Loucy (cell line): ENCODE results near the gene SPATS2.

ENCODE experiments used
- H2AFZ ChIP-seq: fragments of 200-600 bp; sonication (generic); 2 replicates; pipeline ENCODE4 v1.6.0; 2016; ENCODE audit warnings: antibody characterized with exemption, mild to moderate bottlenecking, low read length, moderate library complexity
- H3F3A ChIP-seq: fragments of 200-600 bp; 2 replicates; pipeline ENCODE4 v1.6.0; 2016; ENCODE audit warnings: antibody characterized with exemption, low read depth, mild to moderate bottlenecking
- H3K27me3 ChIP-seq: fragments of 200-600 bp; sonication (generic); 2 replicates; pipeline ENCODE4 v1.6.1; 2014; ENCODE audit warnings: low read length, mild to moderate bottlenecking; ENCODE audit not compliant: insufficient read depth, poor library complexity, severe bottlenecking
- H3K36me3 ChIP-seq: fragments of 200-600 bp; sonication (generic); 2 replicates; pipeline ENCODE4 v1.6.1; 2016; ENCODE audit warnings: low read length; ENCODE audit not compliant: insufficient read depth
- H3K4me1 ChIP-seq: fragments of 200-600 bp; sonication (generic); 2 replicates; pipeline ENCODE4 v1.5.1; 2014; ENCODE audit warnings: low read length, mild to moderate bottlenecking; ENCODE audit not compliant: insufficient read depth, poor library complexity, severe bottlenecking
- H3K4me2 ChIP-seq: fragments of 200-600 bp; sonication (generic); 2 replicates; pipeline ENCODE4 v1.6.0; 2014; ENCODE audit warnings: antibody characterized with exemption, low read length, low read depth, mild to moderate bottlenecking; ENCODE audit not compliant: poor library complexity, severe bottlenecking
- H3K4me3 ChIP-seq: fragments of 200-600 bp; sonication (generic); 2 replicates; pipeline ENCODE4 v1.5.1; 2014; ENCODE audit warnings: low read length, mild to moderate bottlenecking, mixed read lengths; ENCODE audit not compliant: poor library complexity, severe bottlenecking
- H3K79me2 ChIP-seq: fragments of 200-600 bp; sonication (generic); 2 replicates; pipeline ENCODE4 v1.6.1; 2014; ENCODE audit warnings: low read length; ENCODE audit not compliant: insufficient read depth
- H3K9ac ChIP-seq: fragments of 200-600 bp; sonication (generic); 2 replicates; pipeline ENCODE4 v1.6.0; 2014; ENCODE audit warnings: mild to moderate bottlenecking, low read depth, low read length, moderate library complexity; ENCODE audit not compliant: poor library complexity, severe bottlenecking
- H3K9me2 ChIP-seq: fragments of 200-600 bp; sonication (generic); replicated peaks from 2 replicates; pipeline ENCODE4 v1.6.1; 2016; ENCODE audit warnings: low read depth, low read length, mixed read lengths
- H3K9me3 ChIP-seq: fragments of 200-600 bp; sonication (generic); 2 replicates; pipeline ENCODE4 v1.6.1; 2014; ENCODE audit warnings: mild to moderate bottlenecking, antibody characterized with exemption, low read length, low read depth; ENCODE audit not compliant: insufficient read depth
- H4K20me1 ChIP-seq: fragments of 200-600 bp; sonication (generic); 2 replicates; pipeline ENCODE4 v1.6.0; 2014; ENCODE audit warnings: antibody characterized with exemption, low read length, mild to moderate bottlenecking; ENCODE audit not compliant: insufficient read depth, poor library complexity, severe bottlenecking
- EZH2phosphoT487 ChIP-seq: fragments of 200-600 bp; IDR thresholded peaks from 2 replicates; pipeline ENCODE4 v1.6.1; 2018; ENCODE audit warnings: antibody characterized with exemption, mild to moderate bottlenecking, moderate library complexity, borderline replicate concordance
- TF ChIP-seq, protein P1 (sequence below): fragments of 200-600 bp; sonication (generic); conservative IDR thresholded peaks from 2 replicates; pipeline ENCODE4 v1.5.1; 2014; ENCODE audit warnings: mild to moderate bottlenecking, antibody characterized with exemption, low read length

The SPATS2 gene

DNA sequence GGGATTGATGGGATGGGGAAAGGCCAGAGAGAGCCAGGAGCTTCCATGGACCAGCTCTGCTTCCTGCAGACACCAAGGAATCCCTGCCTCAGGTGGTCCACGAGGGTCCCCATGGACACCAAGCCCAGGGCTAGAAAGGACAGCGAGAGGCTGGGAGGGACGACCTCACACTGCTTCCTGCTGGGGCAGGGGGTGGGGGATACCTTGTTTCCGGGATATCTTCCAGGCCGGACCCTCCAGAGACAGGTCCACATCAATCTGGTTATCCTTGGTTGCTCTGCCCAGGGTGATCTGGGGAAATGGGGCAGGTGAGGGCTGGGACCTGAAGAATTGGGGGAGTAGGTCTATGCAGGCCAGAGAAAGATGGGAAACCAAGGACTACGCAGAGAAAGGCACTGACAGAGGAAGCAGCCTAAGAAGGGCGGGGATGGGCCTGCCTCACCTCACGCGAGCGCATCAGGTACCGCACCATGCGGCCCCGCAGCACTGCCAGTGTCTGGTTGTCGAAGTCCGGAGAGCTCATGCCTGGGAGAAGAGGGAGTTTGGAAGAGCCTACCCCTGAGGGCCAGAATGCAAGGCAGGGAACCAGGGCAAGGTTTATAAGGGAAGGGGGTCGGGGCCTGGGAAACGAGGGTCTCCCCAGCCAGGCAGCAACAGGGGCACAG is 191.9 kb downstream of the SPATS2 start:
- peaks cover 6% of the 10 kb centered on the region for H3K4me1 ChIP-seq
- H3K9ac ChIP-seq, result no peak overlapping the region
- H3K27me3 ChIP-seq, result no peaks in the 10 kb centered on the region
- H2AFZ ChIP-seq, result no peak overlapping the region
- H3K4me3 ChIP-seq, result no peak overlapping the region
- peaks cover under 1% of the 10 kb centered on the region; the same call in 1 of the 2 replicates for H3K79me2 ChIP-seq
- H3F3A ChIP-seq, result no peaks in the 10 kb centered on the region
- no peaks in the 10 kb centered on the region for H3K9me3 ChIP-seq
- H3K9me2 ChIP-seq, result no peaks in the 10 kb centered on the region
- peaks cover 44% of the 10 kb centered on the region for H3K36me3 ChIP-seq
- H3K4me2 ChIP-seq, result no peak overlapping the region
- TF ChIP-seq EZH2phosphoT487, result no peak
- TF ChIP-seq, protein P1, sequence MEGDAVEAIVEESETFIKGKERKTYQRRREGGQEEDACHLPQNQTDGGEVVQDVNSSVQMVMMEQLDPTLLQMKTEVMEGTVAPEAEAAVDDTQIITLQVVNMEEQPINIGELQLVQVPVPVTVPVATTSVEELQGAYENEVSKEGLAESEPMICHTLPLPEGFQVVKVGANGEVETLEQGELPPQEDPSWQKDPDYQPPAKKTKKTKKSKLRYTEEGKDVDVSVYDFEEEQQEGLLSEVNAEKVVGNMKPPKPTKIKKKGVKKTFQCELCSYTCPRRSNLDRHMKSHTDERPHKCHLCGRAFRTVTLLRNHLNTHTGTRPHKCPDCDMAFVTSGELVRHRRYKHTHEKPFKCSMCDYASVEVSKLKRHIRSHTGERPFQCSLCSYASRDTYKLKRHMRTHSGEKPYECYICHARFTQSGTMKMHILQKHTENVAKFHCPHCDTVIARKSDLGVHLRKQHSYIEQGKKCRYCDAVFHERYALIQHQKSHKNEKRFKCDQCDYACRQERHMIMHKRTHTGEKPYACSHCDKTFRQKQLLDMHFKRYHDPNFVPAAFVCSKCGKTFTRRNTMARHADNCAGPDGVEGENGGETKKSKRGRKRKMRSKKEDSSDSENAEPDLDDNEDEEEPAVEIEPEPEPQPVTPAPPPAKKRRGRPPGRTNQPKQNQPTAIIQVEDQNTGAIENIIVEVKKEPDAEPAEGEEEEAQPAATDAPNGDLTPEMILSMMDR, result no peak
- H4K20me1 ChIP-seq, result no peaks in the 10 kb centered on the region

DNA sequence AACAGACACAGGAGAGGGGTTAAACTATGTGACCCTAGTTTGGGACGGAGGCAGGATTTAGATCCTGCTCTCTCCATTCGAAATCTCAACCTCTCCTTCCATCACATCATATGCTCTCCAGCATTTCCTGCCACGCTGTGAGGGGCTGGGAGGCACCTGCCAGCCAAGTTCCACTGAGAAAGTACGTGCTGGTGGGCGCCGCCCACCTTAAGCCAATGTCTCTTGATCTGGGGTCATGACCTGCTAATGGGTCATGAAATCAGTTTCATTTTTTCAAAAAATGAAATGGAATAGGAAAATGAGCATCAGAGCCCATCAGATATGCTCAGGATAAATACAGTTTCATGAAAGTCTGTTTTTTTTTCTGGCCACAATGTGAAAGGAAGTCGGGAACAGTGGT is 193.4 kb downstream of the SPATS2 start:
- Histone ChIP-seq H3K9ac (no peak overlapping the region), H3K4me1 (peaks cover 21% of the 10 kb centered on the region), H3K36me3 (peaks cover 44% of the 10 kb centered on the region), H3K9me2 (no peaks in the 10 kb centered on the region), H4K20me1 (peaks cover 7% of the 10 kb centered on the region), H3K9me3 (no peaks in the 10 kb centered on the region), H3K4me2 (no peak overlapping the region), H3F3A (no peaks in the 10 kb centered on the region), H3K4me3 (no peak overlapping the region), H3K79me2 (peaks cover 12% of the 10 kb centered on the region; the same call in 1 of the 2 replicates), H3K27me3 (no peaks in the 10 kb centered on the region), H2AFZ (no peak overlapping the region)
- TF ChIP-seq, protein P1, result no peak

DNA sequence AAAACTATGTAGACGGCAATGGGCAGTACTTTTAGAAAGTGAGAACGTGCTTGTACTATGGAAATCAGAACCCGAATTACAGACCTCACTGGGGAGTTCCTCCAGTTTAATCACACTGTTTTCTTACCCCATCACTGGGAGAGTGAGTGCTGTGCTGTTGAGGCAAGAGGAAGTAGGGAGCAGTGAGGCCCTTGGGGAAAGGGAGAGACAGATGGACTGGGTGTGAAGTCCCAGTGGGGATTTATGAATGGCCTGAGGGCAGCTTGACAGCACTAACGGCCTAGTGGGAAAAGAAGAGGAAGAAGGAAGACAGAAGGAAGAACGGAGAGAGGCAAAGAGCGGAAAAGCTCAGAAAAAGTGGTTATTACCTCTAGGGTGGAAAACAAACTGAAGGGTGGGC is 195.0 kb downstream of the SPATS2 start:
- no peaks in the 10 kb centered on the region for H3K27me3 ChIP-seq
- no peaks in the 10 kb centered on the region for H3F3A ChIP-seq
- no peak overlapping the region for H2AFZ ChIP-seq
- H3K4me2 ChIP-seq, result no peak overlapping the region
- H3K4me3 ChIP-seq, result no peak overlapping the region
- H3K9me2 ChIP-seq, result no peaks in the 10 kb centered on the region
- H3K36me3 ChIP-seq, result peaks cover 44% of the 10 kb centered on the region
- H3K9ac ChIP-seq, result no peak overlapping the region
- H4K20me1 ChIP-seq, result peaks cover 12% of the 10 kb centered on the region
- peaks cover 35% of the 10 kb centered on the region for H3K4me1 ChIP-seq
- H3K79me2 ChIP-seq, result peaks cover 28% of the 10 kb centered on the region
- no peaks in the 10 kb centered on the region for H3K9me3 ChIP-seq
- TF ChIP-seq, protein P1, result no peak
- TF ChIP-seq EZH2phosphoT487, result no peak
